GM12892 (cell line): ENCODE results near the gene ALPP.
"Not testable (repeated sequence)": the region's sequence is repeated elsewhere in the genome, so short reads cannot be mapped to it uniquely, and the experiment has no call there.

Source experiments
- DNase-seq: peaks from one replicate; pipeline ENCODE4 v3.0.0; 2011; ENCODE audit not compliant: insufficient read length
- FAIRE-seq: peaks from 2 replicates; lab custom pipeline; 2011; peaks lifted over from hg19 to GRCh38; lab: Jason Lieb, UNC
- POLR2A ChIP-seq: IDR thresholded peaks from 2 replicates; pipeline ENCODE4 v1.6.1; 2011; ENCODE audit warnings: low read depth, low read length, control low read depth
- POLR2AphosphoS5 ChIP-seq: IDR thresholded peaks from 2 replicates; pipeline ENCODE4 v1.6.1; 2011; ENCODE audit warnings: low read depth, low read length, control low read depth
- TAF1 ChIP-seq: IDR thresholded peaks from 2 replicates; pipeline ENCODE4 v1.6.1; 2011; ENCODE audit warnings: low read depth, mild to moderate bottlenecking, control low read depth, low read length, borderline replicate concordance

The ALPP gene

GRCh38 chr2:232395586-232395985 is 17.0 kb downstream of the ALPP start:
- no peak for DNase-seq
- no peak for TF ChIP-seq POLR2A
- peak; percentile 40 for FAIRE-seq

GRCh38 chr2:232396683-232397082 is 18.1 kb downstream of the ALPP start:
- FAIRE-seq: no peak
- DNase-seq: no peak
- TF ChIP-seq POLR2A: no peak
- TF ChIP-seq POLR2AphosphoS5: no peak
- TF ChIP-seq TAF1: no peak

- DNase-seq: no peak
- TF ChIP-seq POLR2A (no peak), POLR2AphosphoS5 (no peak), TAF1 (no peak)
- FAIRE-seq: no peak
These were observed 19.9 kb downstream of the ALPP start for GRCh38 chr2:232398293-232399034.

- no peak for DNase-seq
- FAIRE-seq: no peak
- TF ChIP-seq TAF1: no peak
- TF ChIP-seq POLR2A: no peak
- no peak for TF ChIP-seq POLR2AphosphoS5
These were observed 21.9 kb downstream of the ALPP start for GRCh38 chr2:232400256-232401015.

GRCh38 chr2:232402518-232402917 is 24.0 kb downstream of the ALPP start:
- TF ChIP-seq POLR2AphosphoS5: no peak
- no peak for TF ChIP-seq POLR2A
- TF ChIP-seq TAF1: no peak
- DNase-seq: no peak
- no peak for FAIRE-seq

- FAIRE-seq: no peak
- TF ChIP-seq POLR2AphosphoS5 (no peak), POLR2A (no peak), TAF1 (no peak)
- DNase-seq: no peak
These were observed 27.5 kb downstream of the ALPP start for GRCh38 chr2:232405943-232406510.

- TF ChIP-seq POLR2AphosphoS5: no peak
- TF ChIP-seq TAF1: no peak
- no peak for TF ChIP-seq POLR2A
- DNase-seq (no peak), FAIRE-seq (no peak)
These were observed 28.2 kb downstream of the ALPP start, which contains the start of gene ALPG for GRCh38 chr2:232406556-232407310. Gene ALPG, plus strand, starts transcription at chr2:232406844. Its CDS starts 51 bp downstream, at chr2:232406895.

GRCh38 chr2:232407428-232408150 is 29.0 kb downstream of the ALPP start:
- DNase-seq, FAIRE-seq: not testable (repeated sequence)

- not testable (repeated sequence) for DNase-seq, FAIRE-seq
These were observed 29.7 kb downstream of the ALPP start for GRCh38 chr2:232408269-232408668.

GRCh38 chr2:232409617-232410016 is 31.1 kb downstream of the ALPP start:
- FAIRE-seq, DNase-seq: not testable (repeated sequence)

GRCh38 chr2:232410238-232410900 is 31.8 kb downstream of the ALPP start:
- no peak for FAIRE-seq
- no peak for DNase-seq
- TF ChIP-seq POLR2A: no peak
- TF ChIP-seq POLR2AphosphoS5: no peak
- no peak for TF ChIP-seq TAF1
